BJ (cell line): ENCODE results near the gene NACC2. TPM values are rescaled to one million over a fixed set of nuclear protein-coding genes. Genes with fewer than 3 reads are reported as not detected.
A peak's percentile ranks its signal among the peaks of the same experiment; 100 is the strongest.

Source experiments
- CTCF ChIA-PET: fragments of 350-600 bp; formaldehyde crosslinking; extraction: SDS; loops from one replicate; lab custom pipeline; 2021; ENCODE audit warnings: antibody characterized with exemption, inconsistent platforms; lab: Yijun Ruan, JAX
- POLR2A ChIA-PET: fragments of 300-600 bp; sonication (Branson Sonifier 250); formaldehyde crosslinking; extraction: SDS; loops from one replicate; lab custom pipeline; 2021; ENCODE audit warnings: antibody characterized with exemption; lab: Charles Lee
- DNase-seq: peaks from one replicate; pipeline ENCODE4 v3.0.0-alpha.2; 2011; ENCODE audit warnings: low read depth
- H3K27me3 ChIP-seq: 2 replicates; pipeline ENCODE4 v1.6.0; 2011; ENCODE audit warnings: low read length; ENCODE audit not compliant: control insufficient read depth, insufficient read depth
- H3K36me3 ChIP-seq: 2 replicates; pipeline ENCODE4 v1.5.1; 2011; ENCODE audit warnings: low read length; ENCODE audit not compliant: control insufficient read depth, insufficient read depth
- H3K4me3 ChIP-seq: 2 replicates; pipeline ENCODE4 v1.5.1; 2011; ENCODE audit warnings: low read depth, mild to moderate bottlenecking, control low read depth, low read length
- polyA plus RNA-seq: library from polyadenylated mRNA; depleted of rRNA; stranded (reverse); fragments of >200 nt; gene quantifications from 2 replicates; pipeline ENCODE4 v1.2.3, GENCODE V29; 2011
- TF ChIP-seq, protein P1 (sequence below): IDR thresholded peaks from 2 replicates; pipeline ENCODE4 v1.5.1; 2011; ENCODE audit warnings: low read depth, mild to moderate bottlenecking, control low read depth, inconsistent platforms, low read length, moderate library complexity; ENCODE audit not compliant: insufficient read depth

The NACC2 gene
- polyA plus RNA-seq, 1 experiment: 19.2 TPM

DNA sequence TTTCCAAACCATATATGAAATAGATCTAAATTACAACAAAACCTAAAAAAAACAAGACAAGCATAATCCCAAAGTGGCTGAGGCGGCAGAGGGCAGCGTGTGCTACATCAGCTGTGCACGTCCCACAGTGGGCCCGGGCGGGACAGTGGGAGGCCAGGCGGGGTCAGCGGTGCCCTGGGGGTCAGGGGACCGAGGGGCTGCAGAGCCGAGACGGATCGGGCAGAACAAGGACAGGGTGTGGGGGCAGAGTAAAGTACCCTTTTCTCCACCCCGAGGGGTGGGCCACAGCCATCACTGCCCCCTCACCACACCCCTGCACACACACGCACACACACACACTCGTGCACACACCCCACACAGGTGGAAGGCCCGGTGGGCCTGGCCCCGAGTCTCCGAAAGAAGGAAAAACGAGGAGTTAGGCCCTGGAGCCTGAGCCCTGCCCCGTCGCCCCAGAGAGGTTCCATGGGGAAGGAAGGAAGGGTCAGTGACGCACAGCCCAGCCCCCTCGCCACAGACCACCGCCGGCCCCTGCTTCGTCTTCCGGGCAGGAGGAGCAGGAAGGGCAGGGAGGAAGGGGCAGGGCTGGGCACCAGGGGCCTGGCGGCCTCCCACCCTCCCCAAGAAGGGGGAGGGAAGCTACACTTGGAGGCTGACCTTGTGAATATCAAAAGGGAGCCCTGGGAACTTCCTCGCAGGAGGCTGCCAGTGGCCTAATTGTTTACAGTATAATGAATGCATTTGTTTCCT lies 84.3 kb downstream of the NACC2 start:
- no peaks in the 10 kb centered on the region for H3K27me3 ChIP-seq
- H3K36me3 ChIP-seq: peaks cover 20% of the 10 kb centered on the region
- CTCF ChIA-PET: interaction anchor here (0.5 kb wide), 1 partner anchor 81 kb away, joined by 3 read pairs; no protein-coding TSS in a partner anchor
- POLR2A ChIA-PET: no interaction called here
- no peak overlapping the region for H3K4me3 ChIP-seq
- DNase-seq: no peak
- TF ChIP-seq, protein P1, sequence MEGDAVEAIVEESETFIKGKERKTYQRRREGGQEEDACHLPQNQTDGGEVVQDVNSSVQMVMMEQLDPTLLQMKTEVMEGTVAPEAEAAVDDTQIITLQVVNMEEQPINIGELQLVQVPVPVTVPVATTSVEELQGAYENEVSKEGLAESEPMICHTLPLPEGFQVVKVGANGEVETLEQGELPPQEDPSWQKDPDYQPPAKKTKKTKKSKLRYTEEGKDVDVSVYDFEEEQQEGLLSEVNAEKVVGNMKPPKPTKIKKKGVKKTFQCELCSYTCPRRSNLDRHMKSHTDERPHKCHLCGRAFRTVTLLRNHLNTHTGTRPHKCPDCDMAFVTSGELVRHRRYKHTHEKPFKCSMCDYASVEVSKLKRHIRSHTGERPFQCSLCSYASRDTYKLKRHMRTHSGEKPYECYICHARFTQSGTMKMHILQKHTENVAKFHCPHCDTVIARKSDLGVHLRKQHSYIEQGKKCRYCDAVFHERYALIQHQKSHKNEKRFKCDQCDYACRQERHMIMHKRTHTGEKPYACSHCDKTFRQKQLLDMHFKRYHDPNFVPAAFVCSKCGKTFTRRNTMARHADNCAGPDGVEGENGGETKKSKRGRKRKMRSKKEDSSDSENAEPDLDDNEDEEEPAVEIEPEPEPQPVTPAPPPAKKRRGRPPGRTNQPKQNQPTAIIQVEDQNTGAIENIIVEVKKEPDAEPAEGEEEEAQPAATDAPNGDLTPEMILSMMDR: no peak

- H3K27me3 ChIP-seq: no peaks in the 10 kb centered on the region
- H3K36me3 ChIP-seq: peaks cover 18% of the 10 kb centered on the region
- ChIA-PET POLR2A (no interaction called here), CTCF (no interaction called here)
- H3K4me3 ChIP-seq: no peak overlapping the region
- no peak for DNase-seq
- TF ChIP-seq, protein P1: no peak
Observed at GRCh38 chr9:136010176-136010575, 84.9 kb downstream of the NACC2 start.

GRCh38 chr9:136009516-136009915 lies 85.6 kb downstream of the NACC2 start:
- DNase-seq: no peak
- TF ChIP-seq, protein P1: no peak
- Histone ChIP-seq H3K27me3 (no peaks in the 10 kb centered on the region), H3K4me3 (no peak overlapping the region), H3K36me3 (peaks cover 16% of the 10 kb centered on the region)
- ChIA-PET CTCF (no interaction called here), POLR2A (no interaction called here)

- TF ChIP-seq, protein P1: no peak
- ChIA-PET CTCF (interaction anchor here (1.3 kb wide), 1 partner anchor 19 kb away, joined by 3 read pairs; no protein-coding TSS in a partner anchor), POLR2A (no interaction called here)
- H3K27me3 ChIP-seq: no peaks in the 10 kb centered on the region
- no peak for DNase-seq
- H3K4me3 ChIP-seq: no peak overlapping the region
- peaks cover 15% of the 10 kb centered on the region for H3K36me3 ChIP-seq
Observed at GRCh38 chr9:136008693-136008997, 86.4 kb downstream of the NACC2 start.

DNA sequence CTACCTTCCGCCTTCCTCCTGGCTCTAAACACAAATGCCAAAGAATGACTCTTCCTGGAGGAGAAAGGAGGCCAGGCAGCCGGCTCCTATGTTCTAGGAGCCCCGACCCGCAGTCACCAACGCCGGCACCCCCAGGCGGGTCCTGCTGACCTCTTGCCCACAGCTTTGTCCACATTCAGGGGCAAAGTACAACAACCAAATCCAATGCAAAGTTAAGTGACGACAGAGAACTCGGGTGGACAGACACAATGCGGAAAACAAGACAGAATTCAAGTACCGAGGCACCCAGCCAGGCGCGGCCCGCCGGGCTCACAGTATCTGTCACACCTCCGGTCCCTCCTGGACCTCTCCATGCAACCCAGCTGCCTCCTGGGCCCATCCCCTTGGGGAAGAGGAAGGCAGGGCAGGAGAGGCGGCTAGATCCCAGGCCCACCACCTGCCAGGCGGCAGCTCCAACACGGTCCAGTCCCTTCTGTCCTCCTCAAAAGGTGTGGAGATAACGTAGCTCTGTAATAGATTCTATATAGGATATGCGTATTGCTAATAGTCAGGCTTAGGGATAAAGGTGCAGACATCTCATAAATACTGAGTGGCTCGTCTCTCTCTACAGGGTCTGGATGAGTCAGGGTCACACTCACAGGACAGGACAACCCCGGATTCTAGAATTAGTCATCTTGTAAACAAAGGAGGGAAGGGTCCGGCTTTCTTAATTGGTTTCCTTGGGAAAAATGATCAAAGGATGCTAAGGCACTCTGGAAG lies 87.0 kb downstream of the NACC2 start:
- TF ChIP-seq, protein P1: no peak
- DNase-seq: peak; percentile 17
- Histone ChIP-seq H3K27me3 (no peaks in the 10 kb centered on the region), H3K4me3 (no peak overlapping the region), H3K36me3 (peaks cover 12% of the 10 kb centered on the region)
- POLR2A ChIA-PET: interaction anchor here (0.7 kb wide), 1 partner anchor 40 kb away, joined by 4 read pairs; no protein-coding TSS in a partner anchor
- CTCF ChIA-PET: interaction anchor here (1.3 kb wide), 1 partner anchor 19 kb away, joined by 3 read pairs; no protein-coding TSS in a partner anchor
